HL-60 (cell line): ENCODE data around the gene VTN.

Experiments
- POLR2AphosphoS5 ChIP-seq: IDR thresholded peaks from 2 replicates; pipeline ENCODE4 v1.6.1; 2012; ENCODE audit warnings: low read depth
- TF ChIP-seq, protein P1 (sequence below): IDR thresholded peaks from one replicate; pipeline ENCODE4 v1.5.1; 2011; ENCODE audit warnings: low read length, control low read depth, inconsistent platforms; ENCODE audit not compliant: insufficient read depth

DNA sequence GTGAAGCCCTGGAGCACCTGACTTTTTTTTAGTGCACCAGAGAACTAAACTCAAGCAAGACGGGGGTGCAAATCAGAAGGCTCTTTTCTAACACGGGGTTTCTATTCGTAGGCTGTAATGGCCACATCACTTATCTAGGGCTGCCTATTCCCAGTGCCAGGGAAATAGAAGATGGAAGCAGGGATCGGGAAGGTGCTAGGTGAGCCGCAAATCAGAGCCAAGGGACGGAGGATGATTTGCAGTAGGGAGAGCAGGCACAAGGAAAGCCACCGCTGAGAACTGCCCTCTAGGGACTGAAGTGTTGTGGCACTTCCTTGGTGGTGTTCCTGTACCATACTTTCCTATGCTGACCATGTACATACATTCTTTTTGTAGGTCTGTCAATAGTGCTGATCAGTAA is 43.7 kb upstream of the VTN start:
- TF ChIP-seq POLR2AphosphoS5, result no peak
- TF ChIP-seq, protein P1, sequence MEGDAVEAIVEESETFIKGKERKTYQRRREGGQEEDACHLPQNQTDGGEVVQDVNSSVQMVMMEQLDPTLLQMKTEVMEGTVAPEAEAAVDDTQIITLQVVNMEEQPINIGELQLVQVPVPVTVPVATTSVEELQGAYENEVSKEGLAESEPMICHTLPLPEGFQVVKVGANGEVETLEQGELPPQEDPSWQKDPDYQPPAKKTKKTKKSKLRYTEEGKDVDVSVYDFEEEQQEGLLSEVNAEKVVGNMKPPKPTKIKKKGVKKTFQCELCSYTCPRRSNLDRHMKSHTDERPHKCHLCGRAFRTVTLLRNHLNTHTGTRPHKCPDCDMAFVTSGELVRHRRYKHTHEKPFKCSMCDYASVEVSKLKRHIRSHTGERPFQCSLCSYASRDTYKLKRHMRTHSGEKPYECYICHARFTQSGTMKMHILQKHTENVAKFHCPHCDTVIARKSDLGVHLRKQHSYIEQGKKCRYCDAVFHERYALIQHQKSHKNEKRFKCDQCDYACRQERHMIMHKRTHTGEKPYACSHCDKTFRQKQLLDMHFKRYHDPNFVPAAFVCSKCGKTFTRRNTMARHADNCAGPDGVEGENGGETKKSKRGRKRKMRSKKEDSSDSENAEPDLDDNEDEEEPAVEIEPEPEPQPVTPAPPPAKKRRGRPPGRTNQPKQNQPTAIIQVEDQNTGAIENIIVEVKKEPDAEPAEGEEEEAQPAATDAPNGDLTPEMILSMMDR, result no peak
